HCT116 (cell line): ENCODE results near the gene TMEM179. TPM values are rescaled to one million over a fixed set of nuclear protein-coding genes. Genes with fewer than 3 reads are reported as not detected.

ENCODE experiments used
- ATAC-seq: fragments of 200-7000 bp; cut with Tn5 transposase; 2 replicates; pipeline ENCODE4 v1.9.1; 2020; ENCODE audit warnings: mild to moderate bottlenecking, moderate library complexity
- BruUV-seq: library from RNA; stranded (reverse); fragments of 400-500 nt; replicated peaks from 2 replicates; lab custom pipeline; 2021; lab: Mats Ljungman, UMichigan
- CTCF ChIA-PET: fragments of 300-600 bp; sonication (Branson Sonifier 250); formaldehyde crosslinking; loops from one replicate; lab custom pipeline; 2021; ENCODE audit warnings: antibody characterized with exemption; lab: Charles Lee
- POLR2A ChIA-PET: fragments of 300-600, 350-600 bp; sonication (Branson Sonifier 250); formaldehyde crosslinking; loops from one replicate; lab custom pipeline; 2021; ENCODE audit warnings: antibody characterized with exemption; lab: Charles Lee
- RAD21 ChIA-PET, 2 experiments: fragments of 300-600 bp; sonication (Branson Sonifier 250); formaldehyde crosslinking; loops; one replicate each; lab custom pipeline; 2023; ENCODE audit warnings: low total read pairs in 2 of 2; ENCODE audit not compliant: uncharacterized antibody in 2 of 2, unreplicated experiment in 2 of 2, low non-redundant PET in 1 of 2; lab: Charles Lee
- DNase-seq: peaks from one replicate; pipeline ENCODE4 v3.0.0-alpha.2; 2010; ENCODE audit warnings: low read depth, low spot score
- H2AFZ ChIP-seq: fragments of 200-600 bp; shearing (Covaris generic), sonication (generic); 2 replicates; pipeline ENCODE4 v1.6.1; 2017; ENCODE audit warnings: low read depth, mixed run types, mixed read lengths, antibody characterized with exemption, low read length; ENCODE audit not compliant: poor library complexity, severe bottlenecking
- H3K27ac ChIP-seq: 2 replicates; pipeline ENCODE4 v1.5.1; 2012; ENCODE audit warnings: low read depth, low read length
- H3K27me3 ChIP-seq: fragments of 200-600 bp; sonication (generic); 2 replicates; pipeline ENCODE4 v1.6.1; 2016; ENCODE audit warnings: mixed run types, low read length, mixed read lengths; ENCODE audit not compliant: insufficient read depth
- H3K36me3 ChIP-seq, 2 experiments: fragments of 200-500 bp in 1 of 2; fragments of 200-600 bp in 1 of 2; sonication (Bioruptor generic) in 1 of 2; sonication (generic) in 1 of 2; 2 replicates each; pipeline versions ENCODE4 v1.5.1 to v1.6.1; 2014 to 2016; ENCODE audit warnings: low read length in 2 of 2, inconsistent platforms in 1 of 2, mixed read lengths in 1 of 2, mixed run types in 1 of 2; ENCODE audit not compliant: insufficient read depth in 2 of 2, control insufficient read depth in 1 of 2
- H3K4me1 ChIP-seq, 2 experiments: fragments of 200-600 bp in 1 of 2; sonication (generic) in 1 of 2; 2 replicates each; pipeline versions ENCODE4 v1.5.1 to v1.6.1; 2012 to 2017; ENCODE audit warnings: low read length in 2 of 2, inconsistent platforms in 1 of 2, mild to moderate bottlenecking in 1 of 2, mixed read lengths in 1 of 2, mixed run types in 1 of 2, moderate library complexity in 1 of 2; ENCODE audit not compliant: insufficient read depth in 2 of 2, control insufficient read depth in 1 of 2
- H3K4me2 ChIP-seq: fragments of 200-600 bp; sonication (generic); 2 replicates; pipeline ENCODE4 v1.6.1; 2017; ENCODE audit warnings: mixed run types, low read length, mixed read lengths
- H3K4me3 ChIP-seq, 2 experiments: fragments of 200-600 bp in 1 of 2; sonication (generic) in 1 of 2; replicated peaks in 1 of 2; 2 replicates each; pipeline ENCODE4 v1.5.1; 2011 to 2016; ENCODE audit warnings: low read length in 2 of 2, control low read depth in 1 of 2, low read depth in 1 of 2, mild to moderate bottlenecking in 1 of 2, mixed read lengths in 1 of 2, mixed run types in 1 of 2
- H3K79me2 ChIP-seq: fragments of 200-600 bp; sonication (generic); 2 replicates; pipeline ENCODE4 v1.6.1; 2017; ENCODE audit warnings: mild to moderate bottlenecking, mixed run types, low read length, moderate library complexity, mixed read lengths; ENCODE audit not compliant: insufficient read depth
- H3K9ac ChIP-seq: fragments of 200-600 bp; sonication (generic); 2 replicates; pipeline ENCODE4 v1.6.1; 2016; ENCODE audit warnings: low read length, mixed read lengths
- H3K9me2 ChIP-seq: fragments of 200-600 bp; sonication (generic), shearing (Covaris generic); 2 replicates; pipeline ENCODE4 v1.6.1; 2017; ENCODE audit warnings: mixed run types, mild to moderate bottlenecking, moderate library complexity; ENCODE audit not compliant: insufficient read depth
- H3K9me3 ChIP-seq, 2 experiments: fragments of 200-500 bp in 1 of 2; fragments of 200-600 bp in 1 of 2; sonication (Bioruptor generic) in 1 of 2; sonication (generic) in 1 of 2; 2 replicates each; pipeline ENCODE4 v1.6.1; 2014 to 2017; ENCODE audit warnings: low read length in 2 of 2, mixed read lengths in 2 of 2, inconsistent platforms in 1 of 2, low read depth in 1 of 2, mild to moderate bottlenecking in 1 of 2, mixed run types in 1 of 2, moderate library complexity in 1 of 2; ENCODE audit not compliant: control insufficient read depth in 1 of 2, insufficient read depth in 1 of 2
- H4K20me1 ChIP-seq: fragments of 200-600 bp; sonication (generic), shearing (Covaris generic); 2 replicates; pipeline ENCODE4 v1.6.1; 2017; ENCODE audit warnings: mixed run types, mild to moderate bottlenecking, moderate library complexity; ENCODE audit not compliant: insufficient read depth
- ATF3 ChIP-seq: IDR thresholded peaks from 2 replicates; pipeline ENCODE4 v1.6.1; 2012
- CTCF ChIP-seq, 3 experiments: fragments of 200-600 bp in 1 of 3; sonication (generic) in 1 of 3; IDR thresholded peaks in 2 of 3; conservative IDR thresholded peaks in 1 of 3; 2 replicates each; pipeline ENCODE4 v1.5.1; 2012 to 2017; ENCODE audit warnings: low read depth in 2 of 3, low read length in 2 of 3, antibody characterized with exemption in 1 of 3, borderline replicate concordance in 1 of 3, control low read depth in 1 of 3, mild to moderate bottlenecking in 1 of 3, mixed read lengths in 1 of 3, mixed run types in 1 of 3, moderate library complexity in 1 of 3; ENCODE audit not compliant: insufficient read depth in 1 of 3
- EZH2 ChIP-seq: fragments of 200-600 bp; sonication (generic); IDR thresholded peaks from 2 replicates; pipeline ENCODE4 v1.6.1; 2017; ENCODE audit warnings: antibody characterized with exemption, mixed run types
- JUND ChIP-seq: IDR thresholded peaks from 2 replicates; pipeline ENCODE4 v1.6.1; 2012
- RAD21 ChIP-seq: IDR thresholded peaks from 2 replicates; pipeline ENCODE4 v1.6.1; 2012; ENCODE audit warnings: low read depth, mild to moderate bottlenecking
- REST ChIP-seq: IDR thresholded peaks from 2 replicates; pipeline ENCODE4 v1.6.1; 2012; ENCODE audit warnings: low read depth
- SRF ChIP-seq: IDR thresholded peaks from 2 replicates; pipeline ENCODE4 v1.6.1; 2012; ENCODE audit warnings: low read depth
- ZFX ChIP-seq: fragments of 450-650 bp; IDR thresholded peaks from 2 replicates; pipeline ENCODE4 v1.6.1; 2017
- intact Hi-C: fragments of 100-400 bp; cut with micrococcal nuclease; formaldehyde crosslinking; loops from 2 replicates; pipeline ENCODE4 v1.10.0; 2022
- total RNA-seq: library from RNA; stranded (reverse); gene quantifications from one replicate; pipeline ENCODE4 v1.2.1, GENCODE V29; 2021; ENCODE audit not compliant: unreplicated experiment

Gene TMEM179
- total RNA-seq, 1 experiment from 2014 or later, result not detected

GRCh38 chr14:104564744-104565679, 39.6 kb downstream of the TMEM179 start (continued):
- no peak for TF ChIP-seq SRF

GRCh38 chr14:104563742-104564615, 40.6 kb downstream of the TMEM179 start:
- Histone ChIP-seq H3K9ac (no peak overlapping the region), H4K20me1 (no peaks in the 10 kb centered on the region), H2AFZ (peak overlapping the region; percentile 45), H3K79me2 (no peaks in the 10 kb centered on the region), H3K4me1 (peaks cover 0 to 9% of the 10 kb centered on the region in 2 experiments; a peak in 2 of 4 replicates), H3K4me2 (peak overlapping the region; percentile 49), H3K9me3 (no peaks in the 10 kb centered on the region), H3K4me3 (no peak overlapping the region), H3K27me3 (no peaks in the 10 kb centered on the region), H3K36me3 (no peaks in the 10 kb centered on the region), H3K9me2 (no peaks in the 10 kb centered on the region), H3K27ac (no peak overlapping the region)
- ChIA-PET CTCF (interaction anchor here (0.6 to 2.0 kb wide), 14 partner anchors 10 to 486 kb away, joined by 3 to 23 read pairs (median 4); no protein-coding TSS in a partner anchor), POLR2A (no interaction called here), RAD21 (interaction anchor here (0.6 to 1.3 kb wide), 8 partner anchors 40 to 486 kb away, joined by 3 to 7 read pairs (median 4); partner anchors contain the start of gene KIF26A (in 1 of the 2))
- no peak for TF ChIP-seq JUND
- peak; percentile 89 to 94 (median 93) for TF ChIP-seq CTCF (IDR thresholded peaks at IDR 0.05 in 2 of 3, conservative IDR thresholded peaks at IDR 0.05 in 1 of 3; ENCODE audit: borderline replicate concordance in 1 of 3, insufficient read depth in 1 of 3, low read depth in 2 of 3, low read length in 2 of 3)
- TF ChIP-seq RAD21, result peak; percentile 98
- no peak for TF ChIP-seq REST
- TF ChIP-seq ZFX, result no peak
- no peak for TF ChIP-seq ATF3
- no peak for TF ChIP-seq EZH2
- BruUV-seq, result no TSS peak
- DNase-seq, result peak; percentile 51
- intact Hi-C loops, result loop anchor here (1.0 kb wide), 3 partner anchors 76 to 486 kb away; no protein-coding TSS in a partner anchor
- ATAC-seq, result peak; percentile 95
